CD4-positive, alpha-beta T cell (primary cell): ENCODE data around the gene PARVB. TPM values are rescaled to one million over a fixed set of nuclear protein-coding genes. Genes with fewer than 3 reads are reported as not detected.

Experiments
- ATAC-seq: fragments of 200-7000 bp; cut with Tn5 transposase; one replicate; pipeline ENCODE4 v1.10.0; 2022; ENCODE audit warnings: mild to moderate bottlenecking; ENCODE audit not compliant: poor library complexity
- CTCF ChIA-PET: fragments of 350-600 bp; sonication (Branson Sonifier 250); formaldehyde crosslinking; loops from one replicate; lab custom pipeline; 2021; ENCODE audit warnings: antibody characterized with exemption, inconsistent platforms; lab: Charles Lee
- POLR2A ChIA-PET: fragments of 350-600 bp; sonication (Branson Sonifier 250); formaldehyde crosslinking; loops from one replicate; lab custom pipeline; 2021; ENCODE audit warnings: antibody characterized with exemption, inconsistent platforms; lab: Charles Lee
- DNase-seq, 14 experiments: peaks; one replicate each; pipeline ENCODE4 v3.0.0-alpha.2; 2013 to 2020; ENCODE audit warnings: mixed read lengths in 2 of 14
- H3K27ac ChIP-seq, 2 donors: one replicate each; pipeline versions ENCODE4 v1.5.1 to v1.7.0; 2013; ENCODE audit warnings: low read length in 2 of 2, low read depth in 1 of 2, mild to moderate bottlenecking in 1 of 2
- H3K27me3 ChIP-seq, 2 experiments: 1 replicate in 1 of 2; 2 replicates in 1 of 2; pipeline versions ENCODE4 v1.6.1 to v1.7.0; 2013; ENCODE audit warnings: low read length in 2 of 2, control low read depth in 1 of 2, mild to moderate bottlenecking in 1 of 2, moderate library complexity in 1 of 2; ENCODE audit not compliant: insufficient read depth in 2 of 2, control insufficient read depth in 1 of 2
- H3K36me3 ChIP-seq: one replicate; pipeline ENCODE4 v1.6.1; 2013; ENCODE audit warnings: low read length, control low read depth; ENCODE audit not compliant: insufficient read depth
- H3K4me1 ChIP-seq: one replicate; pipeline ENCODE4 v1.6.1; 2013; ENCODE audit warnings: low read length, control low read depth; ENCODE audit not compliant: insufficient read depth
- H3K4me3 ChIP-seq: one replicate; pipeline ENCODE4 v1.5.1; 2013; ENCODE audit warnings: mild to moderate bottlenecking, low read length, moderate library complexity
- H3K9me3 ChIP-seq, 2 experiments: 1 replicate in 1 of 2; 2 replicates in 1 of 2; pipeline versions ENCODE4 v1.6.1 to v1.7.0; 2013; ENCODE audit warnings: low read length in 2 of 2, mild to moderate bottlenecking in 2 of 2, control low read depth in 1 of 2, moderate library complexity in 1 of 2; ENCODE audit not compliant: control insufficient read depth in 1 of 2, insufficient read depth in 1 of 2
- H3K27ac Mint-ChIP-seq: one replicate; pipeline ENCODE4 v1.8.0; 2020; ENCODE audit warnings: mixed read lengths
- H3K27me3 Mint-ChIP-seq: one replicate; pipeline ENCODE4 v1.8.0; 2021; ENCODE audit warnings: mixed read lengths
- H3K36me3 Mint-ChIP-seq: one replicate; pipeline ENCODE4 v1.8.0; 2021; ENCODE audit warnings: low read depth, mixed read lengths
- H3K4me1 Mint-ChIP-seq: one replicate; pipeline ENCODE4 v1.8.0; 2021; ENCODE audit warnings: low read depth, mixed read lengths
- H3K4me3 Mint-ChIP-seq: one replicate; pipeline ENCODE4 v1.8.0; 2020; ENCODE audit warnings: mild to moderate bottlenecking, mixed read lengths
- H3K9me3 Mint-ChIP-seq: one replicate; pipeline ENCODE4 v1.8.0; 2020; ENCODE audit warnings: mixed read lengths
- intact Hi-C, 2 experiments: fragments of 100-400 bp; cut with DNase I in 1 of 2; cut with micrococcal nuclease in 1 of 2; formaldehyde crosslinking; loops; one replicate each; pipeline versions ENCODE4 v1.15.1 to v1.9.0; 2023 to 2025; cut with DNase I, micrococcal nuclease
- total RNA-seq, 174 experiments: library from RNA in 2 of 174; stranded (reverse) in 2 of 174; gene quantifications; one replicate each; pipeline ENCODE4 v1.2.3 and lab custom pipeline; 2021 to 2026
- TF ChIP-seq, protein P1 (sequence below): fragments of 200-600 bp; IDR thresholded peaks from one replicate; pipeline ENCODE4 v1.8.0; 2022; ENCODE audit warnings: antibody characterized with exemption, mild to moderate bottlenecking

Gene PARVB
- total RNA-seq, 2 experiments from 2014 or later: 6.2 to 6.4 TPM

DNA sequence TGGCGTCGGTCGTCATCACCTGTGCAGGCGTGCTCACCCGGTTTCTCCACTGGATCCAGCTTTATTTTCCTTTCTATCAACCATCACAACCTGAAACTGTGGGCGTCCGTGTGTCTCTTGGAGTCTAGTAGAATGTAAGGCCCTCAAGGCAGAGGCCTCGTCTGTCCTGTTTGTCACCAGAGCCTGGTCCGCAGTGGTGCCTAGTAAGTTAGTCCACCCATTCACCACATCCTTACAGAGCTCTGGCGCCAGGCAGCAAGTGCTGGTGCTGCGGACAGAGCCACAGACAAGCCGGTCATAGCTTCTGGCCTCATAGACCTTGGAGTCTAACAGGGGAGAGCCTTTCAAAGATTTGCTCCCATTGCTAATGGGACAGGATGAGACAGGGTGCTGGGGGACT, 92.2 kb downstream of the PARVB start:
- DNase-seq: no peak
- POLR2A ChIA-PET: no interaction called here
- H3K4me1 Mint-ChIP-seq: no peaks in the 10 kb centered on the region
- CTCF ChIA-PET: no interaction called here
- H3K4me3 ChIP-seq: no peak overlapping the region
- peaks cover 6% of the 10 kb centered on the region for H3K36me3 ChIP-seq
- no peaks in the 10 kb centered on the region for H3K4me1 ChIP-seq
- no peak overlapping the region for H3K27ac Mint-ChIP-seq
- TF ChIP-seq, protein P1, sequence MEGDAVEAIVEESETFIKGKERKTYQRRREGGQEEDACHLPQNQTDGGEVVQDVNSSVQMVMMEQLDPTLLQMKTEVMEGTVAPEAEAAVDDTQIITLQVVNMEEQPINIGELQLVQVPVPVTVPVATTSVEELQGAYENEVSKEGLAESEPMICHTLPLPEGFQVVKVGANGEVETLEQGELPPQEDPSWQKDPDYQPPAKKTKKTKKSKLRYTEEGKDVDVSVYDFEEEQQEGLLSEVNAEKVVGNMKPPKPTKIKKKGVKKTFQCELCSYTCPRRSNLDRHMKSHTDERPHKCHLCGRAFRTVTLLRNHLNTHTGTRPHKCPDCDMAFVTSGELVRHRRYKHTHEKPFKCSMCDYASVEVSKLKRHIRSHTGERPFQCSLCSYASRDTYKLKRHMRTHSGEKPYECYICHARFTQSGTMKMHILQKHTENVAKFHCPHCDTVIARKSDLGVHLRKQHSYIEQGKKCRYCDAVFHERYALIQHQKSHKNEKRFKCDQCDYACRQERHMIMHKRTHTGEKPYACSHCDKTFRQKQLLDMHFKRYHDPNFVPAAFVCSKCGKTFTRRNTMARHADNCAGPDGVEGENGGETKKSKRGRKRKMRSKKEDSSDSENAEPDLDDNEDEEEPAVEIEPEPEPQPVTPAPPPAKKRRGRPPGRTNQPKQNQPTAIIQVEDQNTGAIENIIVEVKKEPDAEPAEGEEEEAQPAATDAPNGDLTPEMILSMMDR: no peak
- H3K27me3 ChIP-seq: no peaks in the 10 kb centered on the region
- intact Hi-C loops: no loop called here
- no peaks in the 10 kb centered on the region for H3K36me3 Mint-ChIP-seq
- H3K9me3 Mint-ChIP-seq: no peaks in the 10 kb centered on the region
- no peak for ATAC-seq
- no peaks in the 10 kb centered on the region for H3K27me3 Mint-ChIP-seq
- no peak overlapping the region for H3K27ac ChIP-seq
- H3K9me3 ChIP-seq: peaks cover 0 to 3% of the 10 kb centered on the region in 2 experiments
- H3K4me3 Mint-ChIP-seq: no peak overlapping the region

DNA sequence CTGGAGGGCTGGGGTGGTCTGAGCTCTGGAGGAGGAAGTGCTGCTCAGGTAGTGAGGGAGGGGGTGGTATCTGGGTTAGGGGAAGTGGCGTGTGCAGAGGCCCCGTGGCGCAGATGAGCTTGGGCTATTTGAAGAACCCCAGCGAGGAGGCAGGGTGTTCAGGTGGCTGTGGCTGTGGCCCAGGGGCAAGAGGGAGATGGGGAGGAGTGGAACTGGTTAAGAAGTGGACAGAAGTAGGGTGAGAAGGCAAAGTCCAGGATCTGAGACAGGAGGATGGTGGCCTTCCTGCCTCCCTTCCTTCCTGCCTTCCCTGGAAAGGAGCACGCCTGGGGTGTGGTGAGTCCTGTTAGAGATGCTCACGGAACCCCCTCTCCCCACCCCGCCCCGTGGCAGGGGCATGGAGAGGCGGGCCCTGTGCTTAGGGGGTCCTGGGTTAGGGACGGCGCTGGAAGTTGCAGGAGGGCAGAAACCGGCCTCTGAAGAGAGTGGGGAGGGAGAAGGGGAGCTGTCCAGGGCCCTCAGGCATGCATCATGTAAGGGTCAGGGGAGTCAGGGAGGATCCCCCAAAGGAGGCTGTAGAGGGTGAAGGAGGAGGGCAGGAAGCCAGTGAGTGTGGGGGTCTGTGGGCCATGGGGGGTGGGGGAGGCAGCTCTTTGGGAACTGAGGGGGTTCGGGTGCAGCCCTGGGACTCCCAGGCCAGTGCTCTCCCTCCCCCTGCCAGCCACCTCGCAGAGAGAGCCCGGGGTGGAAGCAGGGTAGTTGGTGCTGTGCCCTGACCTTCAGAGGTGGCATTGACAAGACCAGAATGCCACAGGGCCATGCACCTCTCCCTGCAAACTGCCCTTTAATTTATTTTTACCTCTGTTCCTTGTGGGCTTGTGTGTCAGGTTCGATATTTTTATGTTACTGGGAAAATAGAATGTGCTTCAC, 92.9 kb downstream of the PARVB start:
- Mint-ChIP-seq H3K9me3 (no peaks in the 10 kb centered on the region), H3K27ac (no peak overlapping the region), H3K4me1 (no peaks in the 10 kb centered on the region), H3K27me3 (no peaks in the 10 kb centered on the region), H3K36me3 (no peaks in the 10 kb centered on the region), H3K4me3 (no peak overlapping the region)
- ATAC-seq (no peak), DNase-seq (no peak)
- TF ChIP-seq, protein P1: no peak
- no peaks in the 10 kb centered on the region for H3K4me1 ChIP-seq
- no peak overlapping the region for H3K4me3 ChIP-seq
- H3K9me3 ChIP-seq: peaks cover 0 to 3% of the 10 kb centered on the region in 2 experiments
- H3K27me3 ChIP-seq: no peaks in the 10 kb centered on the region
- intact Hi-C loops: no loop called here
- H3K27ac ChIP-seq: no peak overlapping the region
- H3K36me3 ChIP-seq: peaks cover 6% of the 10 kb centered on the region
- ChIA-PET POLR2A (no interaction called here), CTCF (no interaction called here)

DNA sequence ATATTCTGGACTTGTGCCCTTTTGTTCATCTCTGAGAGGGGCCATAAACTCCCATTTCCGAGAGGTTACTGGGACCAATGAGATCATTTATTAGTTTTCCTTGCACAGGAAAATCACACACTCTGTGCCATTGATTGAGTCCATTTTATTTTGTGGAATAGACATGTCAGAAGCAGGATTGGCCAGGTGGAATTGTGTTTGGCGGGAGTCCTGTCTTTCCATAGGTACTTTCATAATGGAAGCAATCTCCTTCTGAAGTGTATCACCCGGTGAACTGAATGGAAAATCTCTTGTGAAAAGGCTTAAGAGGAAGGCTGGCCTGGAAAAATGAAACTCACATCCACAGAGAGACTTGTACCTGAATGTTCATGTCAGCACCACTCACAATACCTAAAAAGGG, 93.6 kb downstream of the PARVB start:
- ATAC-seq (no peak), DNase-seq (no peak)
- no peaks in the 10 kb centered on the region for H3K4me1 ChIP-seq
- Mint-ChIP-seq H3K4me3 (no peak overlapping the region), H3K4me1 (no peaks in the 10 kb centered on the region), H3K27me3 (no peaks in the 10 kb centered on the region), H3K9me3 (no peaks in the 10 kb centered on the region), H3K36me3 (no peaks in the 10 kb centered on the region), H3K27ac (no peak overlapping the region)
- TF ChIP-seq, protein P1: no peak
- H3K27ac ChIP-seq: no peak overlapping the region
- intact Hi-C loops: no loop called here
- peaks cover 0 to 3% of the 10 kb centered on the region in 2 experiments for H3K9me3 ChIP-seq
- POLR2A ChIA-PET: no interaction called here
- H3K36me3 ChIP-seq: peaks cover 6% of the 10 kb centered on the region
- no peak overlapping the region for H3K4me3 ChIP-seq
- CTCF ChIA-PET: no interaction called here
- H3K27me3 ChIP-seq: no peaks in the 10 kb centered on the region
